HepG2 (cell line): ENCODE results near the gene PRDM7. TPM values are rescaled to one million over a fixed set of nuclear protein-coding genes. Genes with fewer than 3 reads are reported as not detected.

ENCODE experiments used
- ELF3 ChIP-seq: IDR thresholded peaks from 2 replicates; pipeline ENCODE4 v1.6.1; 2016; ENCODE audit warnings: missing genetic modification reagents, missing compliant biosample characterization
- GABPA ChIP-seq, 2 experiments: IDR thresholded peaks; 2 replicates each; pipeline ENCODE4 v1.6.1; 2011 to 2016; ENCODE audit warnings: low read depth in 2 of 2, low read length in 1 of 2, missing biosample characterization in 1 of 2, missing genetic modification characterization in 1 of 2
- GATAD2A ChIP-seq: IDR thresholded peaks from 2 replicates; pipeline ENCODE4 v1.6.1; 2016
- KDM2A ChIP-seq: sonication (generic); formaldehyde crosslinking; IDR thresholded peaks from 2 replicates; pipeline ENCODE4 v1.4.0; 2020; ENCODE audit warnings: low read depth, missing genetic modification reagents, borderline replicate concordance
- MIXL1 ChIP-seq: IDR thresholded peaks from 2 replicates; pipeline ENCODE4 v1.6.1; 2016
- NFKB2 ChIP-seq: sonication (generic); formaldehyde crosslinking; IDR thresholded peaks from 2 replicates; pipeline ENCODE4 v1.4.0; 2020; ENCODE audit warnings: missing genetic modification reagents, borderline replicate concordance
- RFXAP ChIP-seq: sonication (generic); formaldehyde crosslinking; IDR thresholded peaks from 2 replicates; pipeline ENCODE4 v1.4.0; 2020; ENCODE audit warnings: missing genetic modification reagents, borderline replicate concordance
- SPEN ChIP-seq: sonication (generic); formaldehyde crosslinking; IDR thresholded peaks from 2 replicates; pipeline ENCODE4 v1.5.1; 2020; ENCODE audit warnings: low read depth, mild to moderate bottlenecking, missing genetic modification reagents
- THAP11 ChIP-seq: IDR thresholded peaks from 2 replicates; pipeline ENCODE4 v1.6.1; 2016; ENCODE audit warnings: missing biosample characterization, missing genetic modification reagents
- YY1 ChIP-seq: IDR thresholded peaks from 2 replicates; pipeline ENCODE4 v1.6.1; 2011; ENCODE audit warnings: low read length, low read depth, moderate library complexity, mild to moderate bottlenecking; ENCODE audit not compliant: insufficient read depth, insufficient replicate concordance
- ZBTB7B ChIP-seq: sonication (generic); formaldehyde crosslinking; IDR thresholded peaks from 2 replicates; pipeline ENCODE4 v1.4.0; 2020; ENCODE audit warnings: missing genetic modification reagents
- ZMYM2 ChIP-seq: sonication (generic); formaldehyde crosslinking; IDR thresholded peaks from 2 replicates; pipeline ENCODE4 v1.8.0; 2022; ENCODE audit warnings: mild to moderate bottlenecking, missing genetic modification reagents
- ZNF121 ChIP-seq: sonication (generic); formaldehyde crosslinking; IDR thresholded peaks from 2 replicates; pipeline ENCODE4 v1.5.0; 2020; ENCODE audit warnings: mild to moderate bottlenecking, missing genetic modification reagents
- ZNF160 ChIP-seq: sonication (generic); formaldehyde crosslinking; IDR thresholded peaks from 2 replicates; pipeline ENCODE4 v1.8.0; 2022; ENCODE audit warnings: mild to moderate bottlenecking, inconsistent platforms, missing genetic modification reagents
- ZNF33A ChIP-seq: sonication (generic); formaldehyde crosslinking; IDR thresholded peaks from 2 replicates; pipeline ENCODE4 v1.5.1; 2020; ENCODE audit warnings: missing genetic modification reagents, mild to moderate bottlenecking, moderate library complexity, borderline replicate concordance
- ZNF530 ChIP-seq: sonication (generic); formaldehyde crosslinking; IDR thresholded peaks from 2 replicates; pipeline ENCODE4 v1.5.0; 2020; ENCODE audit warnings: low read depth, mild to moderate bottlenecking, missing genetic modification reagents
- ZNF570 ChIP-seq: sonication (generic); formaldehyde crosslinking; IDR thresholded peaks from 2 replicates; pipeline ENCODE4 v1.4.0; 2020; ENCODE audit warnings: mild to moderate bottlenecking, missing genetic modification reagents, borderline replicate concordance
- ZSCAN21 ChIP-seq: sonication (generic); formaldehyde crosslinking; IDR thresholded peaks from 2 replicates; pipeline ENCODE4 v1.8.0; 2022; ENCODE audit warnings: mild to moderate bottlenecking, missing genetic modification reagents, moderate library complexity, borderline replicate concordance
- ZSCAN29 ChIP-seq: sonication (generic); formaldehyde crosslinking; conservative IDR thresholded peaks from 2 replicates; pipeline ENCODE4 v1.4.0; 2020; ENCODE audit warnings: mild to moderate bottlenecking, missing genetic modification reagents
- ZZZ3 ChIP-seq: sonication (generic); formaldehyde crosslinking; IDR thresholded peaks from 2 replicates; pipeline ENCODE4 v1.4.0; 2020; ENCODE audit warnings: missing genetic modification reagents, mild to moderate bottlenecking, borderline replicate concordance
- polyA plus RNA-seq, 8 experiments: library from polyadenylated mRNA; depleted of rRNA in 3 of 8; stranded (reverse) in 7 of 8; unstranded in 1 of 8; fragments of >200 nt; fragmentation: Illumina TruSeq in 4 of 8; extraction: Trizol in 4 of 8; gene quantifications; 2 replicates each; pipeline versions ENCODE4 v1.2.1 to v1.2.3, GENCODE V29; 2011 to 2016; ENCODE audit warnings: low read depth in 4 of 8, missing spikeins in 1 of 8, mixed read lengths in 1 of 8; ENCODE audit not compliant: insufficient read depth in 1 of 8
- total RNA-seq, 5 experiments: library from RNA; depleted of rRNA; stranded (reverse); fragments of >200 nt; fragmentation: Illumina TruSeq; extraction: Trizol; gene quantifications; 2 replicates each; pipeline ENCODE4 v1.2.3, GENCODE V29; 2016; ENCODE audit warnings: low read depth in 1 of 5
- TF ChIP-seq, protein P1 (sequence below): sonication (generic); formaldehyde crosslinking; conservative IDR thresholded peaks from 2 replicates; pipeline ENCODE4 v1.5.0; 2020; ENCODE audit warnings: missing genetic modification reagents
- TF ChIP-seq, protein P2 (sequence below): sonication (generic); formaldehyde crosslinking; IDR thresholded peaks from 2 replicates; pipeline ENCODE4 v1.4.0; 2020; ENCODE audit warnings: missing genetic modification reagents, borderline replicate concordance
- TF ChIP-seq, protein P3 (sequence below): sonication (generic); formaldehyde crosslinking; IDR thresholded peaks from 2 replicates; pipeline ENCODE4 v1.4.0; 2020; ENCODE audit warnings: missing genetic modification reagents, borderline replicate concordance
- TF ChIP-seq, protein P4 (sequence below): sonication (generic); formaldehyde crosslinking; IDR thresholded peaks from 2 replicates; pipeline ENCODE4 v1.4.0; 2020; ENCODE audit warnings: missing genetic modification reagents

The PRDM7 gene
- total and polyA plus RNA-seq, 2 of the 13 experiments (the other 11 are each of a cell fraction or from before 2014, with no cell fraction given), result not detected

DNA sequence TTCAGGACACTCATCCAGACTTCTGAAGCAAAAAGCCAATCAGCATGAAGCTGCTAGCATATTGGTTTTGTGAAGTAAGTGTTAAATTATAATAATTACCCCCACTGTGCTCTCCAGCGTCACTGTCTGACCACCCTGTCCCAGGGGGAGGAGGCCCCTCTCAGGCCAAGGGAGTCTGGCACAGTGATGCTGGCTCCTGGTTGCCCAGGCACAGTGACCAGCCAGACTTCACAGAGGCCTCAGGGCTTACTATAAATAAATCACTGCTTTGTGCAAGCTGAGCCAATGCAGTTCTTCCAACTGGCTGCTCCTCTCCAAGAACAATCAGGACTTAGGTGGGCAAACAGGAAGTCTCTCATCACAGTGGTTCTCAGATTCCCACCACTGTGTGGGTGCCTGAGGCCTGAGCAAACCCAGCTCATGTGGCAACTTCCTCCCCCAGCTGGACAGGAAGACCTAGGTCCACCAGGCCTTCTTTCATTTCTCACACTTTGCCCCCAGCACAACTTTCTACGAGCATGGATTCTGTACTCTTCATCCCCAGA lies 56.2 kb downstream of the PRDM7 start (continued):
- peak; percentile 54 for TF ChIP-seq THAP11
- TF ChIP-seq YY1, result peak; percentile 38
- peak; percentile 69 for TF ChIP-seq GATAD2A
- TF ChIP-seq RFXAP (CRISPR knock-in tag), result peak; percentile 52; the same call in 1 of the 2 replicates
- TF ChIP-seq ZNF160 (CRISPR knock-in tag), result 0 out of 2 replicates have a peak, but pooled peaks have one; percentile 68
- no peak for TF ChIP-seq ZNF121 (CRISPR knock-in tag)
- TF ChIP-seq ZSCAN29 (CRISPR knock-in tag), result no peak
- TF ChIP-seq ZNF570 (CRISPR knock-in tag), result no peak
- no peak for TF ChIP-seq ZNF530 (CRISPR knock-in tag)
- TF ChIP-seq, protein P1, sequence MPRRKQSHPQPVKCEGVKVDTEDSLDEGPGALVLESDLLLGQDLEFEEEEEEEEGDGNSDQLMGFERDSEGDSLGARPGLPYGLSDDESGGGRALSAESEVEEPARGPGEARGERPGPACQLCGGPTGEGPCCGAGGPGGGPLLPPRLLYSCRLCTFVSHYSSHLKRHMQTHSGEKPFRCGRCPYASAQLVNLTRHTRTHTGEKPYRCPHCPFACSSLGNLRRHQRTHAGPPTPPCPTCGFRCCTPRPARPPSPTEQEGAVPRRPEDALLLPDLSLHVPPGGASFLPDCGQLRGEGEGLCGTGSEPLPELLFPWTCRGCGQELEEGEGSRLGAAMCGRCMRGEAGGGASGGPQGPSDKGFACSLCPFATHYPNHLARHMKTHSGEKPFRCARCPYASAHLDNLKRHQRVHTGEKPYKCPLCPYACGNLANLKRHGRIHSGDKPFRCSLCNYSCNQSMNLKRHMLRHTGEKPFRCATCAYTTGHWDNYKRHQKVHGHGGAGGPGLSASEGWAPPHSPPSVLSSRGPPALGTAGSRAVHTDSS (CRISPR knock-in tag), result no peak
- no peak for TF ChIP-seq NFKB2
- TF ChIP-seq ELF3 (CRISPR knock-in tag), result peak; percentile 91
- TF ChIP-seq ZSCAN21 (CRISPR knock-in tag), result peak; percentile 54; the same call in 1 of the 2 replicates
- TF ChIP-seq, protein P2, sequence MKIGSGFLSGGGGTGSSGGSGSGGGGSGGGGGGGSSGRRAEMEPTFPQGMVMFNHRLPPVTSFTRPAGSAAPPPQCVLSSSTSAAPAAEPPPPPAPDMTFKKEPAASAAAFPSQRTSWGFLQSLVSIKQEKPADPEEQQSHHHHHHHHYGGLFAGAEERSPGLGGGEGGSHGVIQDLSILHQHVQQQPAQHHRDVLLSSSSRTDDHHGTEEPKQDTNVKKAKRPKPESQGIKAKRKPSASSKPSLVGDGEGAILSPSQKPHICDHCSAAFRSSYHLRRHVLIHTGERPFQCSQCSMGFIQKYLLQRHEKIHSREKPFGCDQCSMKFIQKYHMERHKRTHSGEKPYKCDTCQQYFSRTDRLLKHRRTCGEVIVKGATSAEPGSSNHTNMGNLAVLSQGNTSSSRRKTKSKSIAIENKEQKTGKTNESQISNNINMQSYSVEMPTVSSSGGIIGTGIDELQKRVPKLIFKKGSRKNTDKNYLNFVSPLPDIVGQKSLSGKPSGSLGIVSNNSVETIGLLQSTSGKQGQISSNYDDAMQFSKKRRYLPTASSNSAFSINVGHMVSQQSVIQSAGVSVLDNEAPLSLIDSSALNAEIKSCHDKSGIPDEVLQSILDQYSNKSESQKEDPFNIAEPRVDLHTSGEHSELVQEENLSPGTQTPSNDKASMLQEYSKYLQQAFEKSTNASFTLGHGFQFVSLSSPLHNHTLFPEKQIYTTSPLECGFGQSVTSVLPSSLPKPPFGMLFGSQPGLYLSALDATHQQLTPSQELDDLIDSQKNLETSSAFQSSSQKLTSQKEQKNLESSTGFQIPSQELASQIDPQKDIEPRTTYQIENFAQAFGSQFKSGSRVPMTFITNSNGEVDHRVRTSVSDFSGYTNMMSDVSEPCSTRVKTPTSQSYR (CRISPR knock-in tag), result no peak
- peak; percentile 91 for TF ChIP-seq ZBTB7B (CRISPR knock-in tag)
- peak; percentile 84 for TF ChIP-seq SPEN (CRISPR knock-in tag)
- peak; percentile 47; the same call in 1 of the 2 replicates for TF ChIP-seq GABPA (IDR thresholded peaks at IDR 0.05; ENCODE audit: low read depth, low read length)
- peak; percentile 84 for TF ChIP-seq GABPA (CRISPR knock-in tag; IDR thresholded peaks at IDR 0.05; ENCODE audit: low read depth)
- TF ChIP-seq, protein P3, sequence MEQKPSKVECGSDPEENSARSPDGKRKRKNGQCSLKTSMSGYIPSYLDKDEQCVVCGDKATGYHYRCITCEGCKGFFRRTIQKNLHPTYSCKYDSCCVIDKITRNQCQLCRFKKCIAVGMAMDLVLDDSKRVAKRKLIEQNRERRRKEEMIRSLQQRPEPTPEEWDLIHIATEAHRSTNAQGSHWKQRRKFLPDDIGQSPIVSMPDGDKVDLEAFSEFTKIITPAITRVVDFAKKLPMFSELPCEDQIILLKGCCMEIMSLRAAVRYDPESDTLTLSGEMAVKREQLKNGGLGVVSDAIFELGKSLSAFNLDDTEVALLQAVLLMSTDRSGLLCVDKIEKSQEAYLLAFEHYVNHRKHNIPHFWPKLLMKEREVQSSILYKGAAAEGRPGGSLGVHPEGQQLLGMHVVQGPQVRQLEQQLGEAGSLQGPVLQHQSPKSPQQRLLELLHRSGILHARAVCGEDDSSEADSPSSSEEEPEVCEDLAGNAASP, result no peak
- TF ChIP-seq ZNF33A (CRISPR knock-in tag), result no peak
- TF ChIP-seq, protein P4, sequence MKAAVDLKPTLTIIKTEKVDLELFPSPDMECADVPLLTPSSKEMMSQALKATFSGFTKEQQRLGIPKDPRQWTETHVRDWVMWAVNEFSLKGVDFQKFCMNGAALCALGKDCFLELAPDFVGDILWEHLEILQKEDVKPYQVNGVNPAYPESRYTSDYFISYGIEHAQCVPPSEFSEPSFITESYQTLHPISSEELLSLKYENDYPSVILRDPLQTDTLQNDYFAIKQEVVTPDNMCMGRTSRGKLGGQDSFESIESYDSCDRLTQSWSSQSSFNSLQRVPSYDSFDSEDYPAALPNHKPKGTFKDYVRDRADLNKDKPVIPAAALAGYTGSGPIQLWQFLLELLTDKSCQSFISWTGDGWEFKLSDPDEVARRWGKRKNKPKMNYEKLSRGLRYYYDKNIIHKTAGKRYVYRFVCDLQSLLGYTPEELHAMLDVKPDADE (CRISPR knock-in tag), result no peak
- 0 out of 2 replicates have a peak, but pooled peaks have one; percentile 32 for TF ChIP-seq ZZZ3 (CRISPR knock-in tag)
- TF ChIP-seq MIXL1 (CRISPR knock-in tag), result peak; percentile 27; the same call in 1 of the 2 replicates
- TF ChIP-seq ZMYM2 (CRISPR knock-in tag), result no peak
- peak; percentile 40; the same call in 1 of the 2 replicates for TF ChIP-seq KDM2A (CRISPR knock-in tag)
